IPS DF 6.9 (cell line): Measurements from ENCODE around the gene PTPRD.

Source experiments
- DNase-seq: peaks from one replicate; pipeline ENCODE4 v3.0.0-alpha.2; 2013; ENCODE audit warnings: low read depth, low spot score
- H3K27ac ChIP-seq: one replicate; pipeline ENCODE4 v1.5.1; 2013; ENCODE audit warnings: low read length, control low read depth
- H3K27me3 ChIP-seq: 2 replicates; pipeline ENCODE4 v1.6.1; 2013; ENCODE audit warnings: mild to moderate bottlenecking, low read length; ENCODE audit not compliant: control insufficient read depth, insufficient read depth
- H3K36me3 ChIP-seq: 2 replicates; pipeline ENCODE4 v1.6.1; 2013; ENCODE audit warnings: low read length; ENCODE audit not compliant: control insufficient read depth, insufficient read depth
- H3K4me1 ChIP-seq: 2 replicates; pipeline ENCODE4 v1.6.1; 2013; ENCODE audit warnings: low read length; ENCODE audit not compliant: control insufficient read depth, insufficient read depth
- H3K4me3 ChIP-seq: 2 replicates; pipeline ENCODE4 v1.5.1; 2013; ENCODE audit warnings: mild to moderate bottlenecking, low read length
- H3K9me3 ChIP-seq: 2 replicates; pipeline ENCODE4 v1.6.1; 2013; ENCODE audit warnings: low read length, inconsistent platforms; ENCODE audit not compliant: control insufficient read depth, insufficient read depth
- WGBS: extraction: QIAGEN DNeasy Blood & Tissue Kit; methylation state at CpG from one replicate; pipeline ENCODE4 v1.1.7; 2013; ENCODE audit warnings: mixed read lengths, missing lambda C conversion rate; ENCODE audit not compliant: insufficient read length, insufficient coverage; 5-methylcytosine and 5-hydroxymethylcytosine counted together

PTPRD gene

DNA sequence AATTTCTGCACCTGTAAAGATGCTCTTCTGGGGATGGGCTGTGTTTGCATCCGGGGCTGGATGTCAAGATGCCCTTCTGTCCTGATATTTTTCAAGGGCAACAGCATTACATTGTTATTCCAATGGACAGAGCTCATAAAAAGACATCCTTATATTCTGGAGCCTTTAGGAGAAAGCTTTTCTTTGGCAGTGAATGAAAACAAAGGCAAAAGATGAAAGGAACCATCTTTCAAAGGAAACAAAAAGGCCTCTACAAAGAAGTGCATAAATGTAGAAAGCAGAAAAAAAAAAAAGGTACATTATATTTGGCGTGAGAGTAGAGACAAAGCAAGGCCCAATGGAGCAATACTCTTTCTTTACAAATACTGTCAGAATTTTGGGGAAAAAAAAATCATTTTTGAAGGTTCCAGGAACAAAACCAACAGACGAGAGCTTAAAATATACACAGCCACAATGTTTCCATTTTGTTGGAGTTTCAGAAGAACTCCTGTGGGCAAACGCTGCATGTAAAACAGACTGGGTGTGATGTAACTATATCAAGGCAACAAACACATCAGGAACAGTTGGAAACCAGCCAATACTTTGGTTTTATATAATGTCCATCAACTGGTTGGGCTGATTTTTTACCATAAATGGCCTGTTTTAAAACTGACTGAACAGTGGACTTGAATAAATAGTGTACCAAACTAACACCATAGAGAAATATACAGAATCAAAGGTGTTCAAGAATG, 1927.7 kb downstream of the PTPRD start:
- DNase-seq = no peak
- H3K27me3 ChIP-seq = no peaks in the 10 kb centered on the region
- H3K4me1 ChIP-seq = peaks cover 2% of the 10 kb centered on the region; the same call in 1 of the 2 replicates
- H3K9me3 ChIP-seq = no peaks in the 10 kb centered on the region
- H3K36me3 ChIP-seq = no peaks in the 10 kb centered on the region
- no CpG with 5 or more reads among the region's 4 CpGs for whole genome bisulfite sequencing
- no peak overlapping the region for H3K27ac ChIP-seq
- H3K4me3 ChIP-seq = no peak overlapping the region

DNA sequence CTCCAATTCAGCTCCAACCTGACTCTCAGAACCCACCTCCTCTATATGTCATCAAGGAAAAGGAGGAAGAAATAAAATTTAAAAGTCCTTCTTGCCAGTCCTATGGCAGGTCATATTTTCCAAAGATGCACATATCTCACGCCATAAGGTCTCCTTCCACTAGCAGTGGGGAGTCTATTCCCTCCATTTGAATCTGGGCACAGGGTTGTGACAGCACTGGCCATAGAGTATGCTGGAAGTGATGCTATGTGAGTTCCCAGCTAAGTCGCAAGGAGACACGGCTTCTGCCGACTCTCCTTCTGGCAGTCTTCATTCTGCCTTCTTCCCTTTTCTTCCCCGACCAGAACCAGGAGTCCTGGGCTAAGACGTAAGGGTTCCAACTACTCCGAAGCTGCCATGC, 1929.3 kb downstream of the PTPRD start:
- DNase-seq = no peak
- Histone ChIP-seq H3K27ac (no peak overlapping the region), H3K36me3 (no peaks in the 10 kb centered on the region), H3K4me3 (no peak overlapping the region), H3K4me1 (peaks cover 2% of the 10 kb centered on the region; the same call in 1 of the 2 replicates), H3K9me3 (no peaks in the 10 kb centered on the region), H3K27me3 (no peaks in the 10 kb centered on the region)
- WGBS = no CpG with 5 or more reads among the region's 7 CpGs

- WGBS = no CpG with 5 or more reads among the region's 2 CpGs
- no peaks in the 10 kb centered on the region for H3K36me3 ChIP-seq
- no peak for DNase-seq
- no peaks in the 10 kb centered on the region for H3K9me3 ChIP-seq
- H3K27ac ChIP-seq = no peak overlapping the region
- no peaks in the 10 kb centered on the region for H3K27me3 ChIP-seq
- H3K4me3 ChIP-seq = no peak overlapping the region
- peaks cover 3% of the 10 kb centered on the region; the same call in 1 of the 2 replicates for H3K4me1 ChIP-seq
These were observed 1932.1 kb downstream of the PTPRD start for GRCh38 chr9:8680658-8681057.

DNA sequence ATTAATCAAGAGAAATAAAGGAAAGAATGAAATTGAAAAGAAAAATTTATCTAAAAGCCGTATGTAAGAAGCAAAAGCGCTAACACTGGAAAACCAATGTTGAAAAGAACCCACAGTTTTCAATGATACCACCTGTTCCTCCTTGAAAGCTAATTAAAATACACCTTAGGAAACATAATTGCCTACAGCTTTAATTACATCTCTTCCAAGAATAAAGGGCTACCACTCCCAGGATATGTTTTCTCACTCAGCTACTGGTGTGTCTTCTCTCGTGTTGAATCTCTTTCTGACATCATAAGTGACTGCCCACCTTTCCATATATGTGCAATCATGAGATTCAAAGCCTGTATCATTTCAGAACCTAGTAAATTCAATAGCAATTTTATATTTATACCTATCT, 1932.6 kb downstream of the PTPRD start:
- DNase-seq = no peak
- no peak overlapping the region for H3K4me3 ChIP-seq
- H3K27me3 ChIP-seq = no peaks in the 10 kb centered on the region
- H3K36me3 ChIP-seq = no peaks in the 10 kb centered on the region
- no CpG with 5 or more reads among the region's 3 CpGs for WGBS
- no peak overlapping the region for H3K27ac ChIP-seq
- H3K9me3 ChIP-seq = no peaks in the 10 kb centered on the region
- H3K4me1 ChIP-seq = peaks cover 3% of the 10 kb centered on the region; the same call in 1 of the 2 replicates

GRCh38 chr9:8679371-8679822, 1933.4 kb downstream of the PTPRD start:
- Histone ChIP-seq H3K27ac (no peak overlapping the region), H3K4me1 (peaks cover 3% of the 10 kb centered on the region; the same call in 1 of the 2 replicates), H3K36me3 (no peaks in the 10 kb centered on the region), H3K27me3 (no peaks in the 10 kb centered on the region), H3K4me3 (no peak overlapping the region), H3K9me3 (no peaks in the 10 kb centered on the region)
- no CpG with 5 or more reads among the region's 2 CpGs for WGBS
- no peak for DNase-seq

DNA sequence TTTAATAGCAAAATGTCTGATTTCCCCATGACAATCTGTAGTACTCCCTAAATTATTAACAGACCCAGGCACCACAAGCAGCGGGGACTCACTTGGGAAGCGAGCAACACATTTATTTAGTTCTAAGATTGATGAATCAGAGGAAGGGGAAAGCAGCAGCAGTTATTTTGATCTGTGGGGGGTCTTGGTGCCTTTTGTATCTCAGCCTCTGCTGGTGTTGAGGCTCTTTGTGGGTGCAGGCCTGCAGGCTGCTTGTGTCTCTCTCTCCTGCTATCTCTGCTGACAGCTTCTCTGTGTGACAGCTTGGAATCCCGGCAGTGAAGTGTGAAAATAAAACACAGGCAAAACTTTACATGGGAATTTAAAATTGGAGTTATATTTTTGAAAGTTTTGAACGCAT, 1935.1 kb downstream of the PTPRD start:
- Histone ChIP-seq H3K4me3 (no peak overlapping the region), H3K4me1 (peaks cover 3% of the 10 kb centered on the region; the same call in 1 of the 2 replicates), H3K27me3 (no peaks in the 10 kb centered on the region), H3K36me3 (no peaks in the 10 kb centered on the region), H3K9me3 (no peaks in the 10 kb centered on the region), H3K27ac (no peak overlapping the region)
- no peak for DNase-seq
- no CpG with 5 or more reads among the region's 4 CpGs for WGBS

GRCh38 chr9:8674536-8674935, 1938.3 kb downstream of the PTPRD start:
- no peaks in the 10 kb centered on the region for H3K9me3 ChIP-seq
- no peaks in the 10 kb centered on the region for H3K27me3 ChIP-seq
- H3K4me1 ChIP-seq = peaks cover 1% of the 10 kb centered on the region; the same call in 1 of the 2 replicates
- H3K27ac ChIP-seq = no peak overlapping the region
- H3K36me3 ChIP-seq = no peaks in the 10 kb centered on the region
- no peak overlapping the region for H3K4me3 ChIP-seq
- DNase-seq = no peak

GRCh38 chr9:8673830-8674229, 1939.0 kb downstream of the PTPRD start:
- Histone ChIP-seq H3K27me3 (no peaks in the 10 kb centered on the region), H3K27ac (no peak overlapping the region), H3K36me3 (no peaks in the 10 kb centered on the region), H3K4me3 (no peak overlapping the region), H3K9me3 (no peaks in the 10 kb centered on the region), H3K4me1 (peaks cover 1% of the 10 kb centered on the region; the same call in 1 of the 2 replicates)
- no peak for DNase-seq
- WGBS = no CpG with 5 or more reads among the region's 7 CpGs

- H3K4me3 ChIP-seq = no peak overlapping the region
- no peaks in the 10 kb centered on the region for H3K36me3 ChIP-seq
- H3K4me1 ChIP-seq = no peaks in the 10 kb centered on the region
- H3K27ac ChIP-seq = no peak overlapping the region
- H3K9me3 ChIP-seq = no peaks in the 10 kb centered on the region
- DNase-seq = no peak
- WGBS = no CpG with 5 or more reads among the region's 2 CpGs
- no peaks in the 10 kb centered on the region for H3K27me3 ChIP-seq
These were observed 1942.1 kb downstream of the PTPRD start for GRCh38 chr9:8670751-8671150.

GRCh38 chr9:8668751-8669150, 1944.1 kb downstream of the PTPRD start:
- no peak for DNase-seq
- Histone ChIP-seq H3K27me3 (no peaks in the 10 kb centered on the region), H3K36me3 (no peaks in the 10 kb centered on the region), H3K9me3 (no peaks in the 10 kb centered on the region), H3K4me1 (no peaks in the 10 kb centered on the region), H3K27ac (no peak overlapping the region), H3K4me3 (no peak overlapping the region)
- WGBS = no CpG with 5 or more reads among the region's 1 CpG

GRCh38 chr9:8668231-8668630, 1944.6 kb downstream of the PTPRD start:
- Histone ChIP-seq H3K4me3 (no peak overlapping the region), H3K4me1 (no peaks in the 10 kb centered on the region), H3K27ac (no peak overlapping the region), H3K36me3 (no peaks in the 10 kb centered on the region), H3K27me3 (no peaks in the 10 kb centered on the region), H3K9me3 (no peaks in the 10 kb centered on the region)
- no CpG with 5 or more reads among the region's 3 CpGs for WGBS
- DNase-seq = no peak
